Astrocyte (in vitro differentiated cells and primary cell): ENCODE data around the gene CALCB. TPM values are rescaled to one million over a fixed set of nuclear protein-coding genes. Genes with fewer than 3 reads are reported as not detected.
"Not testable (repeated sequence)": the region's sequence is repeated elsewhere in the genome, so short reads cannot be mapped to it uniquely, and the experiment has no call there.

Experiments
- DNase-seq: peaks from one replicate; pipeline ENCODE4 v3.0.0-alpha.2; 2010; ENCODE audit warnings: low read depth
- FAIRE-seq: peaks from 2 replicates; lab custom pipeline; 2011; peaks lifted over from hg19 to GRCh38; lab: Jason Lieb, UNC
- H2AFZ ChIP-seq: 2 replicates; pipeline ENCODE4 v1.6.0; 2012; ENCODE audit warnings: low read depth, low read length, inconsistent platforms
- H3K27ac ChIP-seq: 2 replicates; pipeline ENCODE4 v1.5.1; 2011; ENCODE audit warnings: low read depth, low read length, inconsistent platforms
- H3K27me3 ChIP-seq: 2 replicates; pipeline ENCODE4 v1.6.0; 2011; ENCODE audit warnings: low read length, inconsistent platforms; ENCODE audit not compliant: insufficient read depth
- H3K36me3 ChIP-seq: 2 replicates; pipeline ENCODE4 v1.5.1; 2011; ENCODE audit warnings: low read length, inconsistent platforms; ENCODE audit not compliant: insufficient read depth
- H3K4me1 ChIP-seq: 2 replicates; pipeline ENCODE4 v1.5.1; 2011; ENCODE audit warnings: low read length, inconsistent platforms; ENCODE audit not compliant: insufficient read depth
- H3K4me2 ChIP-seq: 2 replicates; pipeline ENCODE4 v1.6.0; 2012; ENCODE audit warnings: low read length, inconsistent platforms
- H3K4me3 ChIP-seq: 2 replicates; pipeline ENCODE4 v1.5.1; 2011; ENCODE audit warnings: low read depth, mild to moderate bottlenecking, low read length, inconsistent platforms; ENCODE audit not compliant: insufficient read depth
- H3K79me2 ChIP-seq: 2 replicates; pipeline ENCODE4 v1.6.0; 2012; ENCODE audit warnings: mild to moderate bottlenecking, low read length, inconsistent platforms; ENCODE audit not compliant: insufficient read depth
- H3K9ac ChIP-seq: 2 replicates; pipeline ENCODE4 v1.6.0; 2012; ENCODE audit warnings: mild to moderate bottlenecking, low read length, inconsistent platforms
- H3K9me3 ChIP-seq: 2 replicates; pipeline ENCODE4 v1.5.1; 2012; ENCODE audit warnings: low read depth, mild to moderate bottlenecking, low read length, inconsistent platforms; ENCODE audit not compliant: insufficient read depth
- H4K20me1 ChIP-seq: 2 replicates; pipeline ENCODE4 v1.6.0; 2012; ENCODE audit warnings: low read length, inconsistent platforms; ENCODE audit not compliant: insufficient read depth
- H3K27ac Mint-ChIP-seq: one replicate; pipeline ENCODE4 v1.8.0; 2021; ENCODE audit warnings: mild to moderate bottlenecking, mixed read lengths; ENCODE audit not compliant: unreplicated experiment
- H3K27me3 Mint-ChIP-seq: one replicate; pipeline ENCODE4 v1.8.0; 2021; ENCODE audit warnings: low read depth, mixed read lengths; ENCODE audit not compliant: unreplicated experiment
- H3K36me3 Mint-ChIP-seq: one replicate; pipeline ENCODE4 v1.8.0; 2021; ENCODE audit warnings: low read depth, mixed read lengths; ENCODE audit not compliant: unreplicated experiment
- H3K4me1 Mint-ChIP-seq: one replicate; pipeline ENCODE4 v1.8.0; 2021; ENCODE audit warnings: low read depth, mixed read lengths; ENCODE audit not compliant: unreplicated experiment
- H3K4me3 Mint-ChIP-seq: one replicate; pipeline ENCODE4 v1.8.0; 2021; ENCODE audit warnings: mild to moderate bottlenecking, moderate library complexity, mixed read lengths; ENCODE audit not compliant: unreplicated experiment
- H3K9me3 Mint-ChIP-seq: one replicate; pipeline ENCODE4 v1.8.0; 2021; ENCODE audit warnings: mild to moderate bottlenecking, mixed read lengths; ENCODE audit not compliant: unreplicated experiment
- CTCF ChIP-seq: IDR thresholded peaks from 2 replicates; pipeline ENCODE4 v1.5.1; 2011; ENCODE audit warnings: low read depth, mild to moderate bottlenecking, inconsistent platforms, low read length, moderate library complexity; ENCODE audit not compliant: insufficient read depth
- EZH2 ChIP-seq: IDR thresholded peaks from 2 replicates; pipeline ENCODE4 v1.6.1; 2012; ENCODE audit warnings: mild to moderate bottlenecking, low read length, inconsistent platforms; ENCODE audit not compliant: insufficient read depth
- total RNA-seq: library from RNA; stranded (reverse); gene quantifications from 2 replicates; pipeline ENCODE4 v1.2.1, GENCODE V29; 2021

The CALCB gene
- total RNA-seq, 1 donor from 2014 or later = 0.61 TPM

GRCh38 chr11:15045891-15046290, 27.5 kb upstream of the CALCB start:
- Mint-ChIP-seq H3K36me3 (no peaks in the 10 kb centered on the region), H3K4me3 (no peak overlapping the region), H3K27ac (no peak overlapping the region), H3K4me1 (no peaks in the 10 kb centered on the region), H3K27me3 (peaks cover 3% of the 10 kb centered on the region), H3K9me3 (no peaks in the 10 kb centered on the region)
- H3K27me3 ChIP-seq = no peaks in the 10 kb centered on the region
- H3K79me2 ChIP-seq = no peaks in the 10 kb centered on the region
- no peak for DNase-seq
- no peak overlapping the region for H3K27ac ChIP-seq
- H3K36me3 ChIP-seq = no peaks in the 10 kb centered on the region
- no peak for FAIRE-seq
- H3K9me3 ChIP-seq = no peaks in the 10 kb centered on the region
- H4K20me1 ChIP-seq = no peaks in the 10 kb centered on the region
- TF ChIP-seq EZH2 (no peak), CTCF (no peak)
- H3K4me3 ChIP-seq = no peak overlapping the region
- H2AFZ ChIP-seq = no peak overlapping the region
- H3K4me1 ChIP-seq = no peaks in the 10 kb centered on the region
- H3K9ac ChIP-seq = no peak overlapping the region
- H3K4me2 ChIP-seq = no peak overlapping the region

DNA sequence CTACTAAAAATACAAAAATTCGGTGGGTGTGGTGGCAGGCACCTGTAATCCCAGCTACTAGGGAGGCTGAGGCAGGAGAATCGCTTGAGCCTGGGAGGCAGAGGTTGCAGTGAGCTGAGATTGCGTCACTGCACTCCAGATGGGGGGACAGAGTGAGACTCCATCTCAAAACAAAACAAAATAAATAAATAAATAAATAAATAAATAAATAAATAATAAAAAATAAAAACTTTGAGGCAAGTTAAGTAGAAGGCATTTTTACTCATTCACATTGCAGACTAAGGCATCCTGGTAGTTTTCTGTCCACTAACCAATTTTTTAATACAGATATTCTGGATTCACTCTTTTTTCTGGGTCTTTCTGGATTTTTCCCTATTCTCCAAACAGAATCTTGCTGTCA, 26.7 kb upstream of the CALCB start:
- H3K4me2 ChIP-seq, H3K9me3 Mint-ChIP-seq: not testable (repeated sequence)

GRCh38 chr11:15048616-15049015, 24.8 kb upstream of the CALCB start:
- no peak for DNase-seq
- no peak overlapping the region for H2AFZ ChIP-seq
- H3K27me3 ChIP-seq = peaks cover 3% of the 10 kb centered on the region
- no peaks in the 10 kb centered on the region for H3K36me3 ChIP-seq
- H3K4me1 Mint-ChIP-seq = peaks cover 8% of the 10 kb centered on the region
- H3K4me3 Mint-ChIP-seq = no peak overlapping the region
- FAIRE-seq = no peak
- no peaks in the 10 kb centered on the region for H3K79me2 ChIP-seq
- no peaks in the 10 kb centered on the region for H3K9me3 ChIP-seq
- H3K4me3 ChIP-seq = no peak overlapping the region
- no peak for TF ChIP-seq CTCF
- TF ChIP-seq EZH2 = no peak
- H3K4me1 ChIP-seq = no peaks in the 10 kb centered on the region
- no peak overlapping the region for H3K9ac ChIP-seq
- H3K9me3 Mint-ChIP-seq = no peaks in the 10 kb centered on the region
- H3K27ac Mint-ChIP-seq = no peak overlapping the region
- no peaks in the 10 kb centered on the region for H3K36me3 Mint-ChIP-seq
- H4K20me1 ChIP-seq = no peaks in the 10 kb centered on the region
- H3K27ac ChIP-seq = no peak overlapping the region
- H3K4me2 ChIP-seq = no peak overlapping the region
- H3K27me3 Mint-ChIP-seq = peaks cover 3% of the 10 kb centered on the region

More for the DNA sequence above, 26.7 kb upstream of the CALCB start:
- not testable (repeated sequence) for H3K27ac Mint-ChIP-seq, H3K4me3 ChIP-seq, H3K9me3 ChIP-seq, H3K27ac ChIP-seq, DNase-seq, H3K27me3 Mint-ChIP-seq, H3K36me3 ChIP-seq, H3K9ac ChIP-seq, FAIRE-seq, H2AFZ ChIP-seq, H3K4me3 Mint-ChIP-seq, H3K36me3 Mint-ChIP-seq, H3K27me3 ChIP-seq, H3K4me1 ChIP-seq, H3K4me1 Mint-ChIP-seq, H4K20me1 ChIP-seq, H3K79me2 ChIP-seq
